DND-41 (cell line): ENCODE measurements around the gene ZNG1A.
"Not testable (repeated sequence)": the region's sequence is repeated elsewhere in the genome, so short reads cannot be mapped to it uniquely, and the experiment has no call there.

Experiments
- ATAC-seq: fragments of 200-7000 bp; cut with Tn5 transposase; 3 replicates; pipeline ENCODE4 v1.9.1; 2021; ENCODE audit warnings: low read depth; ENCODE audit not compliant: insufficient read depth
- DNase-seq: peaks from one replicate; pipeline ENCODE4 v3.0.0-alpha.2; 2020
- H2AFZ ChIP-seq: 2 replicates; pipeline ENCODE4 v1.6.0; 2012; ENCODE audit warnings: low read depth, low read length
- H3K27ac ChIP-seq: 2 replicates; pipeline ENCODE4 v1.5.1; 2012; ENCODE audit warnings: low read length, inconsistent platforms
- H3K27me3 ChIP-seq: fragments of 200-600 bp; sonication (generic); 2 replicates; pipeline ENCODE4 v1.6.0; 2012; ENCODE audit warnings: low read length, mild to moderate bottlenecking, inconsistent platforms; ENCODE audit not compliant: insufficient read depth, poor library complexity
- H3K36me3 ChIP-seq: 2 replicates; pipeline ENCODE4 v1.5.1; 2012; ENCODE audit warnings: low read length, inconsistent platforms; ENCODE audit not compliant: insufficient read depth
- H3K4me1 ChIP-seq: 2 replicates; pipeline ENCODE4 v1.5.1; 2012; ENCODE audit warnings: mild to moderate bottlenecking, low read length; ENCODE audit not compliant: insufficient read depth
- H3K4me2 ChIP-seq: 2 replicates; pipeline ENCODE4 v1.6.0; 2012; ENCODE audit warnings: mild to moderate bottlenecking, moderate library complexity, low read length, inconsistent platforms; ENCODE audit not compliant: insufficient read depth
- H3K4me3 ChIP-seq, 2 experiments: fragments of 200-600 bp in 1 of 2; shearing (Covaris generic) in 1 of 2; 2 replicates each; pipeline ENCODE4 v1.5.1; 2012 to 2016; ENCODE audit warnings: inconsistent platforms in 2 of 2, low read length in 2 of 2, mild to moderate bottlenecking in 2 of 2, low read depth in 1 of 2, moderate library complexity in 1 of 2
- H3K79me2 ChIP-seq: 2 replicates; pipeline ENCODE4 v1.6.0; 2012; ENCODE audit warnings: low read length, inconsistent platforms; ENCODE audit not compliant: insufficient read depth
- H3K9ac ChIP-seq: 2 replicates; pipeline ENCODE4 v1.6.0; 2012; ENCODE audit warnings: low read depth, mild to moderate bottlenecking, inconsistent platforms, low read length, moderate library complexity
- H3K9me3 ChIP-seq: 2 replicates; pipeline ENCODE4 v1.5.1; 2012; ENCODE audit warnings: low read length, moderate library complexity, mild to moderate bottlenecking, inconsistent platforms; ENCODE audit not compliant: insufficient read depth, severe bottlenecking
- H4K20me1 ChIP-seq: 2 replicates; pipeline ENCODE4 v1.6.0; 2012; ENCODE audit warnings: low read length; ENCODE audit not compliant: insufficient read depth

Gene ZNG1A

GRCh38 chr9:116239-117077 is 62.4 kb downstream of the ZNG1A start:
- not testable (repeated sequence) for H3K79me2 ChIP-seq, H2AFZ ChIP-seq, H3K27ac ChIP-seq, H3K9ac ChIP-seq, H3K9me3 ChIP-seq, H3K27me3 ChIP-seq, H3K4me2 ChIP-seq, DNase-seq, ATAC-seq, H3K36me3 ChIP-seq, H4K20me1 ChIP-seq, H3K4me1 ChIP-seq, H3K4me3 ChIP-seq

GRCh38 chr9:115118-115451 is 63.8 kb downstream of the ZNG1A start:
- H3K4me1 ChIP-seq, H3K79me2 ChIP-seq, H2AFZ ChIP-seq, DNase-seq, H3K4me3 ChIP-seq, H3K27me3 ChIP-seq, H3K36me3 ChIP-seq, H3K9me3 ChIP-seq, ATAC-seq, H3K9ac ChIP-seq, H3K4me2 ChIP-seq, H4K20me1 ChIP-seq, H3K27ac ChIP-seq: not testable (repeated sequence)

GRCh38 chr9:114267-115117 is 64.4 kb downstream of the ZNG1A start:
- H3K27ac ChIP-seq, H2AFZ ChIP-seq, H3K36me3 ChIP-seq, H3K4me2 ChIP-seq, H3K4me3 ChIP-seq, H4K20me1 ChIP-seq, H3K4me1 ChIP-seq, H3K9me3 ChIP-seq, ATAC-seq, H3K9ac ChIP-seq, DNase-seq, H3K27me3 ChIP-seq, H3K79me2 ChIP-seq: not testable (repeated sequence)

- H3K9me3 ChIP-seq, ATAC-seq, H3K4me1 ChIP-seq, H3K4me2 ChIP-seq, H3K27me3 ChIP-seq, H3K79me2 ChIP-seq, DNase-seq, H4K20me1 ChIP-seq, H3K4me3 ChIP-seq, H3K36me3 ChIP-seq, H3K27ac ChIP-seq, H2AFZ ChIP-seq, H3K9ac ChIP-seq: not testable (repeated sequence)
These were observed 65.2 kb downstream of the ZNG1A start for GRCh38 chr9:113468-114266.

- DNase-seq: not testable (repeated sequence)
These were observed 66.0 kb downstream of the ZNG1A start for GRCh38 chr9:112589-113467.

GRCh38 chr9:110672-111071 is 68.2 kb downstream of the ZNG1A start:
- DNase-seq, H3K9ac ChIP-seq, H2AFZ ChIP-seq, H3K27me3 ChIP-seq, H3K9me3 ChIP-seq, H3K79me2 ChIP-seq, H3K4me3 ChIP-seq, ATAC-seq, H3K4me2 ChIP-seq, H3K36me3 ChIP-seq, H3K4me1 ChIP-seq, H3K27ac ChIP-seq, H4K20me1 ChIP-seq: not testable (repeated sequence)

More at GRCh38 chr9:112589-113467, 66.0 kb downstream of the ZNG1A start:
- not testable (repeated sequence) for H3K36me3 ChIP-seq, H3K4me3 ChIP-seq, H2AFZ ChIP-seq, H3K4me2 ChIP-seq, H3K9ac ChIP-seq, H3K79me2 ChIP-seq, H4K20me1 ChIP-seq, H3K27ac ChIP-seq, ATAC-seq, H3K27me3 ChIP-seq, H3K9me3 ChIP-seq, H3K4me1 ChIP-seq

GRCh38 chr9:109540-109939 is 69.3 kb downstream of the ZNG1A start:
- H3K27me3 ChIP-seq: not testable (repeated sequence)

More at GRCh38 chr9:109540-109939, 69.3 kb downstream of the ZNG1A start:
- H3K9me3 ChIP-seq, H4K20me1 ChIP-seq, H3K4me3 ChIP-seq, H3K79me2 ChIP-seq, H3K4me1 ChIP-seq, DNase-seq, H3K9ac ChIP-seq, H3K36me3 ChIP-seq, H3K27ac ChIP-seq, ATAC-seq, H3K4me2 ChIP-seq, H2AFZ ChIP-seq: not testable (repeated sequence)
